Endometrial microvascular endothelial cells (primary cell): ENCODE measurements around the gene STMN1. TPM values are rescaled to one million over a fixed set of nuclear protein-coding genes. Genes with fewer than 3 reads are reported as not detected.

Source experiments
- in situ Hi-C: cut with HindIII; loops from 2 replicates; pipeline ENCODE4 v1.10.0; 2017; ENCODE audit warnings: low sequenced_read_pairs, low pct_unique_long_range_greater_than_20kb; ENCODE audit errors: inconsistent ontology term
- total RNA-seq: library from RNA; depleted of rRNA; stranded (reverse); fragments of >200 nt; gene quantifications from one replicate; pipeline ENCODE4 v1.2.3, GENCODE V29; 2015; ENCODE audit errors: inconsistent ontology term

The STMN1 gene
- total RNA-seq, 1 donor from 2014 or later: 92.3 TPM

GRCh38 chr1:25874635-25875153, 31.5 kb downstream of the STMN1 start:
- in situ Hi-C loops: no loop called here

GRCh38 chr1:25874209-25874608, 32.0 kb downstream of the STMN1 start:
- in situ Hi-C loops: no loop called here

GRCh38 chr1:25873120-25873519, 33.1 kb downstream of the STMN1 start:
- in situ Hi-C loops: no loop called here

GRCh38 chr1:25872713-25873112, 33.5 kb downstream of the STMN1 start:
- in situ Hi-C loops: no loop called here

- in situ Hi-C loops: no loop called here
Measured at GRCh38 chr1:25871704-25872494, 34.3 kb downstream of the STMN1 start.

- in situ Hi-C loops: no loop called here
Measured at GRCh38 chr1:25871086-25871703, 35.0 kb downstream of the STMN1 start.

- in situ Hi-C loops: no loop called here
Measured at GRCh38 chr1:25870614-25871013, 35.6 kb downstream of the STMN1 start.

GRCh38 chr1:25869909-25870606, 36.2 kb downstream of the STMN1 start:
- in situ Hi-C loops: no loop called here

GRCh38 chr1:25867210-25867991, 38.8 kb downstream of the STMN1 start:
- in situ Hi-C loops: no loop called here

- in situ Hi-C loops: no loop called here
Measured at GRCh38 chr1:25866288-25866687, 39.9 kb downstream of the STMN1 start.

GRCh38 chr1:25864434-25864833, 41.8 kb downstream of the STMN1 start:
- in situ Hi-C loops: no loop called here

GRCh38 chr1:25863486-25864262, 42.5 kb downstream of the STMN1 start:
- in situ Hi-C loops: no loop called here

- in situ Hi-C loops: no loop called here
Measured at GRCh38 chr1:25862785-25863485, 43.3 kb downstream of the STMN1 start.

GRCh38 chr1:25861316-25862286, 44.6 kb downstream of the STMN1 start:
- in situ Hi-C loops: no loop called here

- in situ Hi-C loops: no loop called here
Measured at GRCh38 chr1:25858906-25859789, 47.1 kb downstream of the STMN1 start, which contains the start of gene AUNIP. Gene AUNIP (minus strand): TSS chr1:25859457. CDS start chr1:25859357, 100 bp downstream.

GRCh38 chr1:25858494-25858893, 47.7 kb downstream of the STMN1 start:
- in situ Hi-C loops: no loop called here
